Loucy (cell line): Measurements from ENCODE around the gene PPFIA4.

Experiments
- EZH2phosphoT487 ChIP-seq: fragments of 200-600 bp; IDR thresholded peaks from 2 replicates; pipeline ENCODE4 v1.6.1; 2018; ENCODE audit warnings: antibody characterized with exemption, mild to moderate bottlenecking, moderate library complexity, borderline replicate concordance
- TF ChIP-seq, protein P1 (sequence below): fragments of 200-600 bp; sonication (generic); conservative IDR thresholded peaks from 2 replicates; pipeline ENCODE4 v1.5.1; 2014; ENCODE audit warnings: mild to moderate bottlenecking, antibody characterized with exemption, low read length

DNA sequence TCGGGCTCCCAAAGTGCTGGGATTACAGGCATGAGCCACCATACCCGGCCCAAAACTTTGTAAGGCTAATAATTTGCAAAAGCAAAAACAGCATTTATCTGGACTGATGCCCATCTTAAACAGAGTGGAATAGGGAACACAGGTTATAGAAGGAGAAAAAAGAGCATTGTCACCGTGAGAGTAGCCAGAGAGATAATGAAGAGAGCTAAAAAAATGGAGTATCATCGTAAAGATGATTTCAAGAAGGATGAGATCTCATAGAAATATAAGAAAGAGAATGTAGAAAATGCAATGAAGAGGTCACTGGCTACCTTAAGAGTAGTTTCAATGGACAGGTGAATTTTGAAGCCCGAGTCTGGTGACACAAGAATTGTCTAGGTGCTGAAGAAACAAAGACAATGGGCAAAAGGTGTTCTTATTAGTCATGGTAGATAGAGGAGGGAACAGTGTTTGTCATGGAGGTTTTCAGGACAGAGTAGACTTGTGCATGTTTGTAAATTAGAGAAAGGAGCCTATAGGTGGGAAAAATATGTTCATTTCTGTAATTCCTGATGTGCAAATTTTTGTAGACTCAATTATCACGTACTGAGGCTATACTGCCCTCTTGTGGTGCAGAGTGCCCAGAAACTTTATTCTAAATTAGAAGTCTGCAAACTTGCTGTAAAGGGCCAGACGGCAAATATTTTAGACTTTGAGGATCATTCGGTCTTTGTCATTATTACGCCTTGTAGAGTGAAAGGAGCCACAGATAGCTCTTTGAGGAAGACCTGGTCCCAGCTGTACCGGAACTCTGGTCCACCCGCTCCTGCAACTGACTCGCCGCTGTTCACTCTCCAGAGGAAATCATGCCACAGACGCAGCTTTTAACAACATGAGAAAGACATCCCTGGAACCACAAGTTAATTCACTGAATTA, 27.2 kb upstream of the PPFIA4 start:
- TF ChIP-seq, protein P1, sequence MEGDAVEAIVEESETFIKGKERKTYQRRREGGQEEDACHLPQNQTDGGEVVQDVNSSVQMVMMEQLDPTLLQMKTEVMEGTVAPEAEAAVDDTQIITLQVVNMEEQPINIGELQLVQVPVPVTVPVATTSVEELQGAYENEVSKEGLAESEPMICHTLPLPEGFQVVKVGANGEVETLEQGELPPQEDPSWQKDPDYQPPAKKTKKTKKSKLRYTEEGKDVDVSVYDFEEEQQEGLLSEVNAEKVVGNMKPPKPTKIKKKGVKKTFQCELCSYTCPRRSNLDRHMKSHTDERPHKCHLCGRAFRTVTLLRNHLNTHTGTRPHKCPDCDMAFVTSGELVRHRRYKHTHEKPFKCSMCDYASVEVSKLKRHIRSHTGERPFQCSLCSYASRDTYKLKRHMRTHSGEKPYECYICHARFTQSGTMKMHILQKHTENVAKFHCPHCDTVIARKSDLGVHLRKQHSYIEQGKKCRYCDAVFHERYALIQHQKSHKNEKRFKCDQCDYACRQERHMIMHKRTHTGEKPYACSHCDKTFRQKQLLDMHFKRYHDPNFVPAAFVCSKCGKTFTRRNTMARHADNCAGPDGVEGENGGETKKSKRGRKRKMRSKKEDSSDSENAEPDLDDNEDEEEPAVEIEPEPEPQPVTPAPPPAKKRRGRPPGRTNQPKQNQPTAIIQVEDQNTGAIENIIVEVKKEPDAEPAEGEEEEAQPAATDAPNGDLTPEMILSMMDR: peak; percentile 90
- TF ChIP-seq EZH2phosphoT487: no peak
